NCI-H226 (cell line): ENCODE measurements around the gene KRT13.

Source experiments
- DNase-seq: peaks from one replicate; pipeline ENCODE4 v3.0.0-alpha.2; 2015

The KRT13 gene

DNA sequence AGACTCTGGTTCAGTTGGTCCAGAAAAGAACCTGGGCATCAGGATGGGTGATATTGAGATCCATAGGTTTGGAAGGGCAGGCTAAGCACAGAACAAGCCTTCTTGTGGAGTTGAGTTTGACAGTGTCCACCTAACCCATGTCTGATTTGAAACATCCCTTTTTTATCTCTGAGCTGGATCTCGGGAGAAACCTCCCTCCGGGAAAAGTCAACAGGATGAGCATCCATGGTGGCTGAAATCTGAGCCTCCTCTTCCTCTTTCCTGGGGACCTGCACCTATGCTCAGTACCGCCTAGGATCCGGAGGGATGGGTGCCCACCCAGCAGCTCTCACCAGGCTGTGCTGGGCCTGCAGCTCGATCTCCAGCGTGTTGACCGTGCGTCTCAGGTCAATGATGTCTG, 41.7 kb downstream of the KRT13 start:
- no peak for DNase-seq

DNA sequence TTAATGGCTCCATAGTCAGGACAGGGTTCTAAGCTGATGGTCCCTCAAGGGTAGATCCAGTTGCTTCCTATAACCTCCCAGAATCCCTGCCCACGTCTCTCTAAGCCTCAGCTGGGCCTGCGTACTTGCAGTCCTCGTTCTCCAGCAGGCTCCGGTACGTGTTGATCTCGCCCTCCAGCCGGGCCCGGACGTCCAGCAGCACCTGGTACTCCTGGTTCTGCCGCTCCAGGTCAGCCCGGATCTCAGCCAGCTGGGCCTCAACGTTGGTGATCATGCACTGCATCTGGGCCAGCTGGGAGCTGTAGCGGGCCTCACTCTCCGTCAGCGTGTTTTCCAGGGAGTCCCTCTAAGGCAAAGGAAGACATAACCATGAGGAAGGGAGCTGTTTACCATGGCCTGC, 42.7 kb downstream of the KRT13 start:
- DNase-seq: no peak

DNA sequence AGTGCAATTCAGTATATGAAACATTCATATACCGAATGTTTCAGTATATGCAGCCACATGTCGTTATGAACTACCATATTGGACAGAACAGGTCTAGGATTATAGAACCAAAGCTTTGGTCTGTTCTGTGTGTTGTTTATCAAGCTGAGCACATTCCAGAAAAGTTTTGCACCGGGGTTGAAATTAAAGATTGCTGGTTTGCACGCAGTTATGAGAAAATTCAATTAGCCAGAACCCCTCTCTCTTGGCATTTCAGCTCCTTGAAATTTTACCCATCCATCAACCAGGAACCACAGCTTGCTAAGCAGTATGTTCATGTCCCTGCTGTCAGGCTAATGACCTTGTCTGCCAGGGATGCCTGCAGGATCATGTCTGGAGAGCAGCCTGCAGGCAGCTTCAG, 47.7 kb downstream of the KRT13 start:
- DNase-seq: no peak

DNA sequence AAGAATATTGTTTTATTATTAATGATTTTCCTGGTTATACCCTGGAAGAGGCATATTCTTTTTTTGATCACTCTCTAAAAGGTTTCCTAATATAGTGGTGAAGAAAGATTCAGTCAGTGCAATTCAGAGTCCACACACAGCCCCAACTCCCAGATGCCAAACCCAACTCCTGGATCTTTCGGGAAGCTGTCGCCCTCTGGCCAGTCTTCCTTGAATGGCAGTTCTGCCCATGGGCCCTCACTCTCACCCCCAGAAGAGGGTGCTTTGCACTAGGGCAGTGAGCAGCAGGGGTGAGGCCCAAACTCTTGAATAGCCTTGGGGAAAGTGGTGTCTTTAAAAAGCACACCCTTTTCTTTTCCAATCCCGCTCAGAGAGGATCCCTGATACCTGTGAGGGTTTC, 49.2 kb downstream of the KRT13 start:
- DNase-seq: no peak

DNA sequence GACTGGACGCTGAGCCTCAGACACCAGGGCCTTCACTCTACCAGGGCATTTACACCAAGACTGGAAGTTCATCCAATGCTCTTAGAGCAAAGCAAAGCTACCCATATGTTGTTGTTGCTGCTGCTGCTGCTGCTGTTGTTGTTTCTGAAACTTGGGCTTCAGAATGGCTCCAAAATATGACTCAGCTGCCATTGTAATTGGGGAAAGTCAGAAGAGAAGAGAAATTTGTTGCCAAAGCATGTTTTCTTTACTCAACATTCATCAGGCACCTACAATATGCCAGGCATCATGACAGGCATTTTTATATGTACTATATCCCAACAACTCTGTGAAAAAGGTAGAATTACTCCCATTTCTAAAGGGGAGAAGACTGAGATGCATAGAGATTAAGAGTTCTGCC, 50.2 kb downstream of the KRT13 start:
- DNase-seq: no peak

DNA sequence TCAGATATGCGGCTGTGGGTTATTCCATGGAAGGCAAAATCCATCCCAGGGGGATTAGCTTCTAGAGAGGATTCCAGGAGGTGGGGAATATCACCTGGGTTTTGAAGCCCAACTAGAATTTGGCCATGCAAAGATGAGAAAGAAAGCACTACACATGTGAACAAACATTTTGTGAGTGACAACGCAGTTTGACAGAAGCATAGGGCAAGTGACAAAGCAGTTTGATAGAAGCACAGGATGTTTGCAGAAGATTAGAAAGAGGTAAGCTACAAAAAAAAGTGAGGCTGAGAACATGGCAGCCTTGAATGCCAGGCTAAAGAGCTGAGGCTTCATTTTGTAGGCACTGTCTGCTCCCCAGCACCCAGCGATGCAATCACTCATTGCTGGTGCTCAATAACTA, 52.3 kb downstream of the KRT13 start:
- DNase-seq: no peak

DNA sequence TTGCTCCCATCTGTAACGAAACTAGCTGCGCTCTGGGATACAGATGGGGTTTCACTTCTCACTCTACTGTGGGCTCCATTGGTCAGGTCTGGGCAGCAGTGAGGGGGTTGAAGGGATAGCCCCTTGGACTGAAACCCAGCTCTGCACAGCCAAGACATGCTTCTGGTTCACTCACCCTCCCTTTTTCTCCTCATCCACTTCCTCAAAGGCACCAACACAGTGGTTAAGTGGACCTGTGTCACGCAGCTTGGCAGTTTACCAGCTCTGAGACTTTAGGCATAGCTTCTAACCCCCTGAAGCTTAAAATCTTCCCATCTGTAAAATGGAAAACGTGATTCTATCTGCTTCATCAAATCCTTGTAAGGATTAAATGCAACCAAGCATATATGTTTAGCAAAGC, 53.1 kb downstream of the KRT13 start:
- no peak for DNase-seq

DNA sequence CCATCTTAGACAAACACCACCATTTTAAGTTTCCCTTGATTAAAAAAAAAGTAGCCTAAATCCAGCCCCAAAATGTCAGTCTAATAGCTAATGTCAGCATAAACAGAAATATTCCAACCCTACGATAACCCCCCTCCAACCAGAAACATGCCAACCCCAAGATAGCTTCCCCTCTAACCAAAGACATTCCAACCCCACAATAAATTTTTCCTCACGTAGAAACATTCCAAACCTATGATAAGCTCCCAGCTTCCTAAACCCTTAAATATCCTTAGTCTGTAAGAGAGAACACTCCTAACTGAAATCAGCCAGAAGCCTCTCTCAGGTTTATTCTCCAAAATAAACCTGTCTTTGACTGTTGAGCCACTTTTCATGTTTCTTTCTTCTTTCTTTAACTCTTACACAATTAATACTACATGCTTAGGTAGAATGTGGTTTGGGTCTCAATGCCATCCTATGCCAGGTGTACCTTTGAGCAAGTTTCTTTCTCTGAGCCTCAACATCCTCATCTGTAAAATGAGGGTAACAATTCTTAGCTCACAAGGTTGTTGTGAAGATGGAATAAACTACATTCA, 54.2 kb downstream of the KRT13 start:
- DNase-seq: peak; percentile 89
